HepG2 (cell line): ENCODE measurements around the gene AMIGO1. TPM values are rescaled to one million over a fixed set of nuclear protein-coding genes. Genes with fewer than 3 reads are reported as not detected.
A peak's percentile ranks its signal among the peaks of the same experiment; 100 is the strongest.

ENCODE experiments used
- DMAP1 ChIP-seq: IDR thresholded peaks from 2 replicates; pipeline ENCODE4 v1.6.1; 2016
- EED ChIP-seq: sonication (generic); formaldehyde crosslinking; IDR thresholded peaks from 2 replicates; pipeline ENCODE4 v1.5.0; 2020; ENCODE audit warnings: mild to moderate bottlenecking, missing genetic modification reagents
- EHMT2 ChIP-seq: fragments of 200-600 bp; sonication (generic); IDR thresholded peaks from 2 replicates; pipeline ENCODE4 v1.7.0; 2017; ENCODE audit warnings: antibody characterized with exemption, low read depth, low read length, borderline replicate concordance
- ELF3 ChIP-seq: IDR thresholded peaks from 2 replicates; pipeline ENCODE4 v1.6.1; 2016; ENCODE audit warnings: missing genetic modification reagents, missing compliant biosample characterization
- HOXA3 ChIP-seq: sonication (generic); formaldehyde crosslinking; IDR thresholded peaks from 2 replicates; pipeline ENCODE4 v1.5.0; 2020; ENCODE audit warnings: missing genetic modification reagents
- MXD4 ChIP-seq: IDR thresholded peaks from 2 replicates; pipeline ENCODE4 v1.6.1; 2016; ENCODE audit warnings: mild to moderate bottlenecking, missing biosample characterization, missing genetic modification reagents
- NCOA2 ChIP-seq: sonication (generic); formaldehyde crosslinking; IDR thresholded peaks from 2 replicates; pipeline ENCODE4 v1.8.0; 2022; ENCODE audit warnings: inconsistent platforms
- RXRB ChIP-seq: IDR thresholded peaks from 2 replicates; pipeline ENCODE4 v1.6.1; 2016; ENCODE audit warnings: borderline replicate concordance, missing genetic modification reagents, missing compliant biosample characterization
- SAP130 ChIP-seq: IDR thresholded peaks from 2 replicates; pipeline ENCODE4 v1.6.1; 2016; ENCODE audit warnings: low read depth
- SMC3 ChIP-seq: IDR thresholded peaks from 2 replicates; pipeline ENCODE4 v1.6.1; 2011; ENCODE audit warnings: low read length, improper control_type of control experiment
- SMYD3 ChIP-seq: sonication (generic); formaldehyde crosslinking; IDR thresholded peaks from 2 replicates; pipeline ENCODE4 v1.8.1; 2023; ENCODE audit warnings: mild to moderate bottlenecking, missing genetic modification reagents
- YEATS2 ChIP-seq: sonication (generic); formaldehyde crosslinking; IDR thresholded peaks from 2 replicates; pipeline ENCODE4 v1.4.0; 2020; ENCODE audit warnings: missing genetic modification reagents, borderline replicate concordance
- ZNF460 ChIP-seq: sonication (generic); formaldehyde crosslinking; IDR thresholded peaks from 2 replicates; pipeline ENCODE4 v1.5.1; 2020; ENCODE audit warnings: missing genetic modification reagents, mild to moderate bottlenecking, borderline replicate concordance
- ZNF674 ChIP-seq: sonication (generic); formaldehyde crosslinking; IDR thresholded peaks from 2 replicates; pipeline ENCODE4 v1.5.0; 2020; ENCODE audit warnings: low read depth, mild to moderate bottlenecking, missing genetic modification reagents
- polyA plus RNA-seq, 8 experiments: library from polyadenylated mRNA; depleted of rRNA in 3 of 8; stranded (reverse) in 7 of 8; unstranded in 1 of 8; fragments of >200 nt; fragmentation: Illumina TruSeq in 4 of 8; extraction: Trizol in 4 of 8; gene quantifications; 2 replicates each; pipeline versions ENCODE4 v1.2.1 to v1.2.3, GENCODE V29; 2011 to 2016; ENCODE audit warnings: low read depth in 4 of 8, missing spikeins in 1 of 8, mixed read lengths in 1 of 8; ENCODE audit not compliant: insufficient read depth in 1 of 8
- total RNA-seq, 5 experiments: library from RNA; depleted of rRNA; stranded (reverse); fragments of >200 nt; fragmentation: Illumina TruSeq; extraction: Trizol; gene quantifications; 2 replicates each; pipeline ENCODE4 v1.2.3, GENCODE V29; 2016; ENCODE audit warnings: low read depth in 1 of 5
- TF ChIP-seq, protein P1 (sequence below): IDR thresholded peaks from 2 replicates; pipeline ENCODE4 v1.6.1; 2012; ENCODE audit warnings: low read length, improper control_type of control experiment
- TF ChIP-seq, protein P2 (sequence below): sonication (generic); formaldehyde crosslinking; IDR thresholded peaks from 2 replicates; pipeline ENCODE4 v1.4.0; 2020; ENCODE audit warnings: missing genetic modification reagents, mild to moderate bottlenecking, borderline replicate concordance
- TF ChIP-seq, protein P3 (sequence below): sonication (generic); formaldehyde crosslinking; IDR thresholded peaks from 2 replicates; pipeline ENCODE4 v1.9.0; 2021; ENCODE audit warnings: missing genetic modification reagents, mild to moderate bottlenecking, borderline replicate concordance
- TF ChIP-seq, protein P4 (sequence below): sonication (generic); formaldehyde crosslinking; conservative IDR thresholded peaks from 2 replicates; pipeline ENCODE4 v1.4.0; 2020; ENCODE audit warnings: missing genetic modification reagents

The AMIGO1 gene
- total and polyA plus RNA-seq, 2 of the 13 experiments (the other 11 are each of a cell fraction or from before 2014, with no cell fraction given) = 0.40 to 1.3 TPM

DNA sequence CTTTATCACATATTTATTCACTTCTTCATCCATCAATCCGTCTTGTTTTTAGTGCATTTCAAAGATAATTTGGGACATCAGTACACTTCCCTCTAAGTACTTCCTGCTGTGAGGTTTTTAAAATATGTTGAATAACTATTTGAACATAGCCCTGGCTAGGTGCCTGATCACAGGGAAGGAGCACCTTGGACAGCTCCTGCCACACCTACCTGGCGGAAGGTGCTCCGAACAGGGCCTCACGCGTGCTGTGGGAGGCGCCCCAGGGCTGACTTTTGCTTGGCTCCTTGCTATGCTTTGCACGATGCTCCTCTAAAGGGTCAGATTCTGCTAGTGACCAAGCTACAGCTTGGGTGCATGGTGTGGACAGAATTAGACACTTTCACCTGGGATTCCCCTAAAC, 30.7 kb downstream of the AMIGO1 start (continued):
- TF ChIP-seq, protein P1, sequence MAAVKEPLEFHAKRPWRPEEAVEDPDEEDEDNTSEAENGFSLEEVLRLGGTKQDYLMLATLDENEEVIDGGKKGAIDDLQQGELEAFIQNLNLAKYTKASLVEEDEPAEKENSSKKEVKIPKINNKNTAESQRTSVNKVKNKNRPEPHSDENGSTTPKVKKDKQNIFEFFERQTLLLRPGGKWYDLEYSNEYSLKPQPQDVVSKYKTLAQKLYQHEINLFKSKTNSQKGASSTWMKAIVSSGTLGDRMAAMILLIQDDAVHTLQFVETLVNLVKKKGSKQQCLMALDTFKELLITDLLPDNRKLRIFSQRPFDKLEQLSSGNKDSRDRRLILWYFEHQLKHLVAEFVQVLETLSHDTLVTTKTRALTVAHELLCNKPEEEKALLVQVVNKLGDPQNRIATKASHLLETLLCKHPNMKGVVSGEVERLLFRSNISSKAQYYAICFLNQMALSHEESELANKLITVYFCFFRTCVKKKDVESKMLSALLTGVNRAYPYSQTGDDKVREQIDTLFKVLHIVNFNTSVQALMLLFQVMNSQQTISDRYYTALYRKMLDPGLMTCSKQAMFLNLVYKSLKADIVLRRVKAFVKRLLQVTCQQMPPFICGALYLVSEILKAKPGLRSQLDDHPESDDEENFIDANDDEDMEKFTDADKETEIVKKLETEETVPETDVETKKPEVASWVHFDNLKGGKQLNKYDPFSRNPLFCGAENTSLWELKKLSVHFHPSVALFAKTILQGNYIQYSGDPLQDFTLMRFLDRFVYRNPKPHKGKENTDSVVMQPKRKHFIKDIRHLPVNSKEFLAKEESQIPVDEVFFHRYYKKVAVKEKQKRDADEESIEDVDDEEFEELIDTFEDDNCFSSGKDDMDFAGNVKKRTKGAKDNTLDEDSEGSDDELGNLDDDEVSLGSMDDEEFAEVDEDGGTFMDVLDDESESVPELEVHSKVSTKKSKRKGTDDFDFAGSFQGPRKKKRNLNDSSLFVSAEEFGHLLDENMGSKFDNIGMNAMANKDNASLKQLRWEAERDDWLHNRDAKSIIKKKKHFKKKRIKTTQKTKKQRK = no peak
- TF ChIP-seq DMAP1 (CRISPR knock-in tag) (no peak), EED (CRISPR knock-in tag) (no peak), MXD4 (CRISPR knock-in tag) (no peak), EHMT2 (peak; percentile 71; the same call in 1 of the 2 replicates), ZNF460 (no peak), HOXA3 (CRISPR knock-in tag) (0 out of 2 replicates have a peak, but pooled peaks have one; percentile 19), RXRB (CRISPR knock-in tag) (no peak), SMC3 (no peak), YEATS2 (CRISPR knock-in tag) (no peak), SMYD3 (CRISPR knock-in tag) (no peak), SAP130 (CRISPR knock-in tag) (peak; percentile 72), ELF3 (CRISPR knock-in tag) (peak; percentile 20; the same call in 1 of the 2 replicates), ZNF674 (no peak), NCOA2 (CRISPR knock-in tag) (no peak)
- TF ChIP-seq, protein P2, sequence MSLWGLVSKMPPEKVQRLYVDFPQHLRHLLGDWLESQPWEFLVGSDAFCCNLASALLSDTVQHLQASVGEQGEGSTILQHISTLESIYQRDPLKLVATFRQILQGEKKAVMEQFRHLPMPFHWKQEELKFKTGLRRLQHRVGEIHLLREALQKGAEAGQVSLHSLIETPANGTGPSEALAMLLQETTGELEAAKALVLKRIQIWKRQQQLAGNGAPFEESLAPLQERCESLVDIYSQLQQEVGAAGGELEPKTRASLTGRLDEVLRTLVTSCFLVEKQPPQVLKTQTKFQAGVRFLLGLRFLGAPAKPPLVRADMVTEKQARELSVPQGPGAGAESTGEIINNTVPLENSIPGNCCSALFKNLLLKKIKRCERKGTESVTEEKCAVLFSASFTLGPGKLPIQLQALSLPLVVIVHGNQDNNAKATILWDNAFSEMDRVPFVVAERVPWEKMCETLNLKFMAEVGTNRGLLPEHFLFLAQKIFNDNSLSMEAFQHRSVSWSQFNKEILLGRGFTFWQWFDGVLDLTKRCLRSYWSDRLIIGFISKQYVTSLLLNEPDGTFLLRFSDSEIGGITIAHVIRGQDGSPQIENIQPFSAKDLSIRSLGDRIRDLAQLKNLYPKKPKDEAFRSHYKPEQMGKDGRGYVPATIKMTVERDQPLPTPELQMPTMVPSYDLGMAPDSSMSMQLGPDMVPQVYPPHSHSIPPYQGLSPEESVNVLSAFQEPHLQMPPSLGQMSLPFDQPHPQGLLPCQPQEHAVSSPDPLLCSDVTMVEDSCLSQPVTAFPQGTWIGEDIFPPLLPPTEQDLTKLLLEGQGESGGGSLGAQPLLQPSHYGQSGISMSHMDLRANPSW = no peak
- TF ChIP-seq, protein P3, sequence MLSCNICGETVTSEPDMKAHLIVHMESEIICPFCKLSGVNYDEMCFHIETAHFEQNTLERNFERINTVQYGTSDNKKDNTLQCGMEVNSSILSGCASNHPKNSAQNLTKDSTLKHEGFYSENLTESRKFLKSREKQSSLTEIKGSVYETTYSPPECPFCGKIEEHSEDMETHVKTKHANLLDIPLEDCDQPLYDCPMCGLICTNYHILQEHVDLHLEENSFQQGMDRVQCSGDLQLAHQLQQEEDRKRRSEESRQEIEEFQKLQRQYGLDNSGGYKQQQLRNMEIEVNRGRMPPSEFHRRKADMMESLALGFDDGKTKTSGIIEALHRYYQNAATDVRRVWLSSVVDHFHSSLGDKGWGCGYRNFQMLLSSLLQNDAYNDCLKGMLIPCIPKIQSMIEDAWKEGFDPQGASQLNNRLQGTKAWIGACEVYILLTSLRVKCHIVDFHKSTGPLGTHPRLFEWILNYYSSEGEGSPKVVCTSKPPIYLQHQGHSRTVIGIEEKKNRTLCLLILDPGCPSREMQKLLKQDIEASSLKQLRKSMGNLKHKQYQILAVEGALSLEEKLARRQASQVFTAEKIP = no peak
- TF ChIP-seq, protein P4, sequence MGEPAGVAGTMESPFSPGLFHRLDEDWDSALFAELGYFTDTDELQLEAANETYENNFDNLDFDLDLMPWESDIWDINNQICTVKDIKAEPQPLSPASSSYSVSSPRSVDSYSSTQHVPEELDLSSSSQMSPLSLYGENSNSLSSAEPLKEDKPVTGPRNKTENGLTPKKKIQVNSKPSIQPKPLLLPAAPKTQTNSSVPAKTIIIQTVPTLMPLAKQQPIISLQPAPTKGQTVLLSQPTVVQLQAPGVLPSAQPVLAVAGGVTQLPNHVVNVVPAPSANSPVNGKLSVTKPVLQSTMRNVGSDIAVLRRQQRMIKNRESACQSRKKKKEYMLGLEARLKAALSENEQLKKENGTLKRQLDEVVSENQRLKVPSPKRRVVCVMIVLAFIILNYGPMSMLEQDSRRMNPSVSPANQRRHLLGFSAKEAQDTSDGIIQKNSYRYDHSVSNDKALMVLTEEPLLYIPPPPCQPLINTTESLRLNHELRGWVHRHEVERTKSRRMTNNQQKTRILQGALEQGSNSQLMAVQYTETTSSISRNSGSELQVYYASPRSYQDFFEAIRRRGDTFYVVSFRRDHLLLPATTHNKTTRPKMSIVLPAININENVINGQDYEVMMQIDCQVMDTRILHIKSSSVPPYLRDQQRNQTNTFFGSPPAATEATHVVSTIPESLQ (CRISPR knock-in tag) = no peak
